ENCODE data around the gene ZNF750.

DNA sequence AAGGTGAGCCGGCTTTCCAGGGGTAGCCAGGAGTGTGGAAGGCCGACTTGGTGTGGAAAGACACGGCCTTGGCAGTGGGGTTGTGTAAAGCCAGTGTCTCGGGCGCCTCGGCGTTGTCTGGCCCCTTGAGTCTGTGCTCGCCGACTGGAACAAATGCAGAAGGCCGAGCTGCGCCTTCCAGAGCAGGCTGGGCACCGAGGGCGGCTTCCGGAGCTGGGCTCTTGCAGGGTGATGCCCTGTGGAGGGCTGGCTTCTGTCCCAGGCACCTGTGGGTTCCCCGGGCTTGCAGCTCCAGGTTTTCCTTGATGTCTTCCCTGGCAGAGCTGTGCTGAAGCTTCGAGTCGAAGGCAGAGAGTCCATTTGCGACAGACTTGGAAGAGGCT, 8.0 kb downstream of the ZNF750 start:
- TF ChIP-seq ZNF891 (CRISPR knock-in tag; IDR thresholded peaks at IDR 0.05) (no peak), POLR2A (IDR thresholded peaks at IDR 0.05; ENCODE audit: insufficient read depth in 1 of 2, low read depth in 2 of 2, low read length in 2 of 2) (no peak), ZNF660 (CRISPR knock-in tag; IDR thresholded peaks at IDR 0.05; ENCODE audit: borderline replicate concordance, low read depth) (no peak), JARID2 (CRISPR knock-in tag; IDR thresholded peaks at IDR 0.05; ENCODE audit: insufficient replicate concordance) (no peak), CENPT (CRISPR knock-in tag; IDR thresholded peaks at IDR 0.05; ENCODE audit: low read depth) (no peak), KDM3A (CRISPR knock-in tag; IDR thresholded peaks at IDR 0.05; ENCODE audit: low read depth) (no peak), EP300 (IDR thresholded peaks at IDR 0.05; ENCODE audit: low read depth in 2 of 2, low read length in 2 of 2) (no peak), EP300 (CRISPR knock-in tag; IDR thresholded peaks at IDR 0.05; ENCODE audit: borderline replicate concordance) (no peak)
- TF ChIP-seq, protein P1, sequence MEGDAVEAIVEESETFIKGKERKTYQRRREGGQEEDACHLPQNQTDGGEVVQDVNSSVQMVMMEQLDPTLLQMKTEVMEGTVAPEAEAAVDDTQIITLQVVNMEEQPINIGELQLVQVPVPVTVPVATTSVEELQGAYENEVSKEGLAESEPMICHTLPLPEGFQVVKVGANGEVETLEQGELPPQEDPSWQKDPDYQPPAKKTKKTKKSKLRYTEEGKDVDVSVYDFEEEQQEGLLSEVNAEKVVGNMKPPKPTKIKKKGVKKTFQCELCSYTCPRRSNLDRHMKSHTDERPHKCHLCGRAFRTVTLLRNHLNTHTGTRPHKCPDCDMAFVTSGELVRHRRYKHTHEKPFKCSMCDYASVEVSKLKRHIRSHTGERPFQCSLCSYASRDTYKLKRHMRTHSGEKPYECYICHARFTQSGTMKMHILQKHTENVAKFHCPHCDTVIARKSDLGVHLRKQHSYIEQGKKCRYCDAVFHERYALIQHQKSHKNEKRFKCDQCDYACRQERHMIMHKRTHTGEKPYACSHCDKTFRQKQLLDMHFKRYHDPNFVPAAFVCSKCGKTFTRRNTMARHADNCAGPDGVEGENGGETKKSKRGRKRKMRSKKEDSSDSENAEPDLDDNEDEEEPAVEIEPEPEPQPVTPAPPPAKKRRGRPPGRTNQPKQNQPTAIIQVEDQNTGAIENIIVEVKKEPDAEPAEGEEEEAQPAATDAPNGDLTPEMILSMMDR (CRISPR knock-in tag; IDR thresholded peaks at IDR 0.05) = no peak
- TF ChIP-seq, protein P2, sequence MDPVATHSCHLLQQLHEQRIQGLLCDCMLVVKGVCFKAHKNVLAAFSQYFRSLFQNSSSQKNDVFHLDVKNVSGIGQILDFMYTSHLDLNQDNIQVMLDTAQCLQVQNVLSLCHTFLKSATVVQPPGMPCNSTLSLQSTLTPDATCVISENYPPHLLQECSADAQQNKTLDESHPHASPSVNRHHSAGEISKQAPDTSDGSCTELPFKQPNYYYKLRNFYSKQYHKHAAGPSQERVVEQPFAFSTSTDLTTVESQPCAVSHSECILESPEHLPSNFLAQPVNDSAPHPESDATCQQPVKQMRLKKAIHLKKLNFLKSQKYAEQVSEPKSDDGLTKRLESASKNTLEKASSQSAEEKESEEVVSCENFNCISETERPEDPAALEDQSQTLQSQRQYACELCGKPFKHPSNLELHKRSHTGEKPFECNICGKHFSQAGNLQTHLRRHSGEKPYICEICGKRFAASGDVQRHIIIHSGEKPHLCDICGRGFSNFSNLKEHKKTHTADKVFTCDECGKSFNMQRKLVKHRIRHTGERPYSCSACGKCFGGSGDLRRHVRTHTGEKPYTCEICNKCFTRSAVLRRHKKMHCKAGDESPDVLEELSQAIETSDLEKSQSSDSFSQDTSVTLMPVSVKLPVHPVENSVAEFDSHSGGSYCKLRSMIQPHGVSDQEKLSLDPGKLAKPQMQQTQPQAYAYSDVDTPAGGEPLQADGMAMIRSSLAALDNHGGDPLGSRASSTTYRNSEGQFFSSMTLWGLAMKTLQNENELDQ (CRISPR knock-in tag; IDR thresholded peaks at IDR 0.05; ENCODE audit: borderline replicate concordance) = no peak
- TF ChIP-seq, protein P3, sequence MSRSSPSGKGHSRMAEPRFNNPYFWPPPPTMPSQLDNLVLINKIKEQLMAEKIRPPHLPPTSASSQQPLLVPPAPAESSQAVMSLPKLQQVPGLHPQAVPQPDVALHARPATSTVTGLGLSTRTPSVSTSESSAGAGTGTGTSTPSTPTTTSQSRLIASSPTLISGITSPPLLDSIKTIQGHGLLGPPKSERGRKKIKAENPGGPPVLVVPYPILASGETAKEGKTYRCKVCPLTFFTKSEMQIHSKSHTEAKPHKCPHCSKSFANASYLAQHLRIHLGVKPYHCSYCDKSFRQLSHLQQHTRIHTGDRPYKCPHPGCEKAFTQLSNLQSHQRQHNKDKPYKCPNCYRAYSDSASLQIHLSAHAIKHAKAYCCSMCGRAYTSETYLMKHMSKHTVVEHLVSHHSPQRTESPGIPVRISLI (CRISPR knock-in tag; IDR thresholded peaks at IDR 0.05; ENCODE audit: borderline replicate concordance) = no peak
- TF ChIP-seq, protein P4, sequence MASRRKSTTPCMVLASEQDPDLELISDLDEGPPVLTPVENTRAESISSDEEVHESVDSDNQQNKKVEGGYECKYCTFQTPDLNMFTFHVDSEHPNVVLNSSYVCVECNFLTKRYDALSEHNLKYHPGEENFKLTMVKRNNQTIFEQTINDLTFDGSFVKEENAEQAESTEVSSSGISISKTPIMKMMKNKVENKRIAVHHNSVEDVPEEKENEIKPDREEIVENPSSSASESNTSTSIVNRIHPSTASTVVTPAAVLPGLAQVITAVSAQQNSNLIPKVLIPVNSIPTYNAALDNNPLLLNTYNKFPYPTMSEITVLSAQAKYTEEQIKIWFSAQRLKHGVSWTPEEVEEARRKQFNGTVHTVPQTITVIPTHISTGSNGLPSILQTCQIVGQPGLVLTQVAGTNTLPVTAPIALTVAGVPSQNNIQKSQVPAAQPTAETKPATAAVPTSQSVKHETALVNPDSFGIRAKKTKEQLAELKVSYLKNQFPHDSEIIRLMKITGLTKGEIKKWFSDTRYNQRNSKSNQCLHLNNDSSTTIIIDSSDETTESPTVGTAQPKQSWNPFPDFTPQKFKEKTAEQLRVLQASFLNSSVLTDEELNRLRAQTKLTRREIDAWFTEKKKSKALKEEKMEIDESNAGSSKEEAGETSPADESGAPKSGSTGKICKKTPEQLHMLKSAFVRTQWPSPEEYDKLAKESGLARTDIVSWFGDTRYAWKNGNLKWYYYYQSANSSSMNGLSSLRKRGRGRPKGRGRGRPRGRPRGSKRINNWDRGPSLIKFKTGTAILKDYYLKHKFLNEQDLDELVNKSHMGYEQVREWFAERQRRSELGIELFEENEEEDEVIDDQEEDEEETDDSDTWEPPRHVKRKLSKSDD (CRISPR knock-in tag; IDR thresholded peaks at IDR 0.05; ENCODE audit: low read depth) = no peak
